Stomach (tissue), 9 donors: ENCODE measurements around the gene FBXO7. TPM values are rescaled to one million over a fixed set of nuclear protein-coding genes. Genes with fewer than 3 reads are reported as not detected.

Source experiments
- DNase-seq, 2 donors: peaks; one replicate each; pipeline versions ENCODE4 v3.0.0 to v3.0.0-alpha.2; 2013 to 2019
- H3K27ac ChIP-seq, 5 donors: fragments of 200-600 bp in 4 of 5; sonication (generic) in 4 of 5; one replicate each; pipeline ENCODE4 v1.5.1; 2013 to 2019; ENCODE audit warnings: mild to moderate bottlenecking in 1 of 5, moderate library complexity in 1 of 5
- H3K27me3 ChIP-seq, 3 donors: fragments of 200-600 bp; sonication (generic); one replicate each; pipeline ENCODE4 v1.5.1; 2017 to 2019; ENCODE audit warnings: mixed run types in 1 of 3
- H3K36me3 ChIP-seq, 4 donors: fragments of 200-600 bp; sonication (generic); 1 replicate in 3 of 4; 2 replicates in 1 of 4; pipeline ENCODE4 v1.5.1; 2016 to 2019
- H3K4me1 ChIP-seq, 4 donors: fragments of 200-600 bp; sonication (generic); one replicate each; pipeline ENCODE4 v1.5.1; 2016 to 2019
- H3K4me3 ChIP-seq, 4 donors: fragments of 200-600 bp; sonication (generic) in 3 of 4; one replicate each; pipeline ENCODE4 v1.5.1; 2016 to 2019; ENCODE audit warnings: mild to moderate bottlenecking in 1 of 4
- H3K9me3 ChIP-seq, 4 donors: fragments of 200-600 bp; sonication (generic); one replicate each; pipeline ENCODE4 v1.5.1; 2016 to 2019
- EP300 ChIP-seq: sonication (generic); formaldehyde crosslinking; IDR thresholded peaks from one replicate; pipeline ENCODE4 v1.6.1; 2017; ENCODE audit warnings: antibody characterized with exemption
- POLR2A ChIP-seq, 4 donors: fragments of 450-650 bp; IDR thresholded peaks; one replicate each; pipeline ENCODE4 v1.6.1; 2016; ENCODE audit warnings: antibody characterized with exemption in 4 of 4, control low read depth in 2 of 4, mild to moderate bottlenecking in 1 of 4, moderate library complexity in 1 of 4
- POLR2AphosphoS5 ChIP-seq, 3 donors: sonication (generic); formaldehyde crosslinking; IDR thresholded peaks; one replicate each; pipeline ENCODE4 v1.6.1; 2016; ENCODE audit warnings: antibody characterized with exemption in 3 of 3
- WGBS, 5 donors: extraction: QIAGEN DNeasy Blood & Tissue Kit in 3 of 5; methylation state at CpG; one replicate each; pipeline versions ENCODE4 v1.1.5 to v1.1.7; 2013 to 2018; 5-methylcytosine and 5-hydroxymethylcytosine counted together
- intact Hi-C: fragments of 100-400 bp; cut with DNase I; formaldehyde crosslinking; loops from one replicate; pipeline ENCODE4 v1.15.1; 2023; ENCODE audit warnings: low total_unique reads
- polyA plus RNA-seq, 3 donors: library from polyadenylated mRNA; stranded (reverse); fragments of 200-250 nt; gene quantifications; one replicate each; pipeline ENCODE4 v1.2.3, GENCODE V29; 2013
- total RNA-seq, 5 donors: library from RNA; depleted of rRNA; stranded (reverse); fragments of >200 nt; gene quantifications; one replicate each; pipeline versions ENCODE4 v1.1.0 to v1.2.3, GENCODE V29; 2014 to 2016
- TF ChIP-seq, protein P1 (sequence below), 7 experiments: fragments of 450-650 bp in 4 of 7; fragments of 200-600 bp in 3 of 7; sonication (generic) in 3 of 7; IDR thresholded peaks; one replicate each; pipeline ENCODE4 v1.5.1; 2016 to 2019; ENCODE audit warnings: antibody characterized with exemption in 7 of 7, control low read depth in 2 of 7, mild to moderate bottlenecking in 1 of 7
- donor health status: healthy with polysubstance abuse.
- donor health status: Bipolar disorder and iron deficiency.
- donor health status: healthy.

Gene FBXO7
- total and polyA plus RNA-seq, 8 donors = 44.9 to 132 (median 65.9) TPM

GRCh38 chr22:32499666-32500065, 25.1 kb downstream of the FBXO7 start:
- H3K4me1 ChIP-seq = peaks cover 0 to 4% (median 0%) of the 10 kb centered on the region in 4 donors
- TF ChIP-seq EP300 (no peak), POLR2A (IDR thresholded peaks at IDR 0.05) (no peak), POLR2AphosphoS5 (IDR thresholded peaks at IDR 0.05) (no peak)
- no peak overlapping the region for H3K4me3 ChIP-seq
- H3K27ac ChIP-seq = no peak overlapping the region
- intact Hi-C loops = no loop called here
- WGBS, 5 donors = 73 to 89% (median 83%) methylated on average over 3 of the region's 3 CpGs
- no peaks in the 10 kb centered on the region for H3K9me3 ChIP-seq
- no peaks in the 10 kb centered on the region for H3K27me3 ChIP-seq
- peaks cover 34 to 56% (median 51%) of the 10 kb centered on the region in 4 donors for H3K36me3 ChIP-seq
- no peak for DNase-seq

DNA sequence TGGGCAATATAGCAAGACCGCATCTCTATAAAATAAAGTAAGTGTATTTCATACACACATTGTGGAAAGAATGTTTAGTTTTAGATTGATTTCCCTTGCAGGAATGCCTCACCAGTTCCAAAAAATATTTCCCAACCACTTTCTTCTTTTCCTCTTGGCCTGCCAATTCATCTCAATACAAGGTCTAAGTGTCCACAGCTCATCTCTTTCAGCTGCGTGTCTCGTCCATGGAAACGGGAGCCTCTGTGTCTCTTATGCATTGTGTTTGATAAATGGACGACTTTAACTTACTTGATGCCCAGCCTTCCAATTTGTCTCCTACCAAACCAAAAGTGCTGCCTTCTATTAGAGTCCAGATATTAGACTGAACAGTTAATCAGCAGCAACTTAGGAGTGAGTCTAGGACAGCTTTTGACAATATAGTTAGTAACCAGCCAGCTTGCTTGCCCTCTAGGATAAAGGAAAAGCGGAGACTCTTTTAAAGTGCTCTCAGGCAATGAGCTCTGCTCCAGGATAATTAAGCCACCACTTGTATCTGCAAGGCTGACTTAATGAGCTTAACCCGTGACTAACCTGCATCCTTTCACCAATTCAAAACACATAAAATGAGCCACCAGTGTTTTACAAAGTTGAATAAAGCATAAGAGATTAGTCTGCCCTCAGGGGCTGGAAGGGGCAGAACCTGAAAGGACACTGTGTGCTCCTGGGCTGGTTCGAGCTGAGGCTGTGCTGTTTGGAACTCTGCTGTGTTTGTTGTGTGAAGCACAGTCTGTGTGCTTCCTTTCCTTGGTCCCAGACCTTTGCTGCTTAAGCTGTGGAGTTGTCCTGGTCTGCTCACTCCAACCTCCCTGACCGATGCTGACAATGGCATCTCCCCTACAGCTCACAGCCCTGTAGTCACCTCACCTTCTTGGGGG, 27.5 kb downstream of the FBXO7 start:
- intact Hi-C loops = no loop called here
- no peak for TF ChIP-seq POLR2A (IDR thresholded peaks at IDR 0.05)
- TF ChIP-seq EP300 = no peak
- TF ChIP-seq, protein P1, sequence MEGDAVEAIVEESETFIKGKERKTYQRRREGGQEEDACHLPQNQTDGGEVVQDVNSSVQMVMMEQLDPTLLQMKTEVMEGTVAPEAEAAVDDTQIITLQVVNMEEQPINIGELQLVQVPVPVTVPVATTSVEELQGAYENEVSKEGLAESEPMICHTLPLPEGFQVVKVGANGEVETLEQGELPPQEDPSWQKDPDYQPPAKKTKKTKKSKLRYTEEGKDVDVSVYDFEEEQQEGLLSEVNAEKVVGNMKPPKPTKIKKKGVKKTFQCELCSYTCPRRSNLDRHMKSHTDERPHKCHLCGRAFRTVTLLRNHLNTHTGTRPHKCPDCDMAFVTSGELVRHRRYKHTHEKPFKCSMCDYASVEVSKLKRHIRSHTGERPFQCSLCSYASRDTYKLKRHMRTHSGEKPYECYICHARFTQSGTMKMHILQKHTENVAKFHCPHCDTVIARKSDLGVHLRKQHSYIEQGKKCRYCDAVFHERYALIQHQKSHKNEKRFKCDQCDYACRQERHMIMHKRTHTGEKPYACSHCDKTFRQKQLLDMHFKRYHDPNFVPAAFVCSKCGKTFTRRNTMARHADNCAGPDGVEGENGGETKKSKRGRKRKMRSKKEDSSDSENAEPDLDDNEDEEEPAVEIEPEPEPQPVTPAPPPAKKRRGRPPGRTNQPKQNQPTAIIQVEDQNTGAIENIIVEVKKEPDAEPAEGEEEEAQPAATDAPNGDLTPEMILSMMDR (IDR thresholded peaks at IDR 0.05) = no peak
- no peak for TF ChIP-seq POLR2AphosphoS5 (IDR thresholded peaks at IDR 0.05)
- Histone ChIP-seq H3K4me1 (no peaks in the 10 kb centered on the region), H3K27ac (no peak overlapping the region), H3K27me3 (no peaks in the 10 kb centered on the region), H3K36me3 (peaks cover 15 to 36% (median 26%) of the 10 kb centered on the region in 4 donors), H3K4me3 (no peak overlapping the region), H3K9me3 (no peaks in the 10 kb centered on the region)
- DNase-seq = no peak
- 63 to 74% (median 70%) methylated on average over 9 of the region's 9 CpGs for WGBS, 5 donors

DNA sequence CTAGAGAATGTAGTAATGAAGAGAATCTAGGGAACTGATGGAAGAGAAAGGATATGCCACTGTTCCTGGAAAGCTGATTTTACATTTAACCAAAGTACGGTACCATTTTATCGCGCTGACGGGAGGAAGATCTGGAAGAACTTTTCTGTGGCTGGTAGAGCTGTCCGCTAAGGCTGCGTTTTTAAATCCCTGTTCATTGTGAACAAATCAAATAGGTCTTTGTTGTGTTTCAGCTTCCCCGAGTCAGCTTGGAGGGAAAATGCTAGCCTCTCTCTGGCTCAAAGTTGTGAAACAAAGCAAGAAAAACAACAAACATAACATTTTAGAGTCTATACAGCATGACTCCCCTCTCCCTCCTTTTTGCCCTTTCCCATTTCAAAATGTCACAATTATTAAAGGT, 34.4 kb downstream of the FBXO7 start:
- DNase-seq = no peak
- Histone ChIP-seq H3K4me1 (no peaks in the 10 kb centered on the region), H3K36me3 (peaks cover 0 to 20% (median 0%) of the 10 kb centered on the region in 4 donors), H3K27ac (no peak overlapping the region), H3K9me3 (no peaks in the 10 kb centered on the region), H3K27me3 (no peaks in the 10 kb centered on the region), H3K4me3 (no peak overlapping the region)
- WGBS, 5 donors = 91 to 95% (median 92%) methylated on average over 7 of the region's 7 CpGs
- no peak for TF ChIP-seq POLR2A (IDR thresholded peaks at IDR 0.05)
- intact Hi-C loops = no loop called here

DNA sequence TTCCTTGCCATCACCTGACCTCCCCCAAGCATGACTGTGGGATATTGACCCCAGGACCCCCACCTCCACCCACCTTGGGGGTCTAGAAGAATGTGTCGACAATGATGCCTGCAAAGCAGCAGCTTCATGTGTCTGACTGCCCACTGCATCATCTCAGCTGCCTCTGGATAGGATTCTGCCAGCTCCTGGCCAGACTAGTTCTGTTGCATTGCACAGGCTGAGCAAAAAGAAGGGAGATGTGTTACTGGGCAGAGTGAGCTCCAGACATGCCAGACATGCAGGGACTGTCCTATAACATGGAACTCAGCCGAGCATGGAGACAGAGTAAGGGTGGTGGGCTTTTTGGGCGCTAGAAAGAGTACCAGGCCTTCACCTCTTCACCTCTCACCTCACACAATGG, 36.7 kb downstream of the FBXO7 start:
- Histone ChIP-seq H3K4me3 (no peak overlapping the region), H3K27me3 (no peaks in the 10 kb centered on the region), H3K9me3 (no peaks in the 10 kb centered on the region), H3K36me3 (peaks cover 0 to 16% (median 0%) of the 10 kb centered on the region in 4 donors), H3K4me1 (no peaks in the 10 kb centered on the region), H3K27ac (no peak overlapping the region)
- no peak for TF ChIP-seq POLR2AphosphoS5 (IDR thresholded peaks at IDR 0.05)
- TF ChIP-seq, protein P1 (IDR thresholded peaks at IDR 0.05) = no peak
- intact Hi-C loops = no loop called here
- no peak for DNase-seq
- WGBS, 5 donors = 76 to 88% (median 85%) methylated on average over 3 of the region's 3 CpGs

GRCh38 chr22:32511776-32512175, 37.2 kb downstream of the FBXO7 start:
- no peak for TF ChIP-seq EP300
- TF ChIP-seq, protein P1 (IDR thresholded peaks at IDR 0.05) = no peak
- TF ChIP-seq POLR2A (IDR thresholded peaks at IDR 0.05) = no peak
- no peak for TF ChIP-seq POLR2AphosphoS5 (IDR thresholded peaks at IDR 0.05)
- Histone ChIP-seq H3K9me3 (no peaks in the 10 kb centered on the region), H3K36me3 (peaks cover 0 to 16% (median 0%) of the 10 kb centered on the region in 4 donors), H3K4me1 (no peaks in the 10 kb centered on the region), H3K4me3 (no peak overlapping the region), H3K27ac (no peak overlapping the region), H3K27me3 (no peaks in the 10 kb centered on the region)
- WGBS, 5 donors = 65 to 100% (median 77%) methylated on average over 2 of the region's 2 CpGs
- DNase-seq = no peak
- intact Hi-C loops = no loop called here
